GM23338 (cell line): ENCODE data around the gene DCAF17. TPM values are rescaled to one million over a fixed set of nuclear protein-coding genes. Genes with fewer than 3 reads are reported as not detected.

Experiments used
- ATAC-seq: fragments of 200-7000 bp; cut with Tn5 transposase; 3 replicates; pipeline ENCODE4 v1.9.1; 2020
- DNase-seq: peaks from one replicate; pipeline ENCODE4 v3.0.0-alpha.2; 2015; ENCODE audit warnings: low spot score
- H2AFZ ChIP-seq: fragments of 200-600 bp; sonication (generic); 2 replicates; pipeline ENCODE4 v1.8.0; 2016; ENCODE audit warnings: antibody characterized with exemption, mild to moderate bottlenecking, moderate library complexity
- H3F3A ChIP-seq: fragments of 200-600 bp; sonication (generic); replicated peaks from 2 replicates; pipeline ENCODE4 v1.8.0; 2017; ENCODE audit warnings: antibody characterized with exemption, mixed run types, low read depth
- H3K27ac ChIP-seq: fragments of 200-600 bp; sonication (generic); 2 replicates; pipeline ENCODE4 v1.6.1; 2016; ENCODE audit warnings: low read depth
- H3K27me3 ChIP-seq: fragments of 200-600 bp; sonication (generic); 2 replicates; pipeline ENCODE4 v1.8.0; 2016; ENCODE audit warnings: mild to moderate bottlenecking, mixed run types, moderate library complexity; ENCODE audit not compliant: insufficient read depth
- H3K36me3 ChIP-seq: fragments of 200-600 bp; sonication (generic); 2 replicates; pipeline ENCODE4 v1.8.0; 2016; ENCODE audit warnings: mild to moderate bottlenecking; ENCODE audit not compliant: insufficient read depth
- H3K4me1 ChIP-seq: fragments of 200-600 bp; sonication (generic); 2 replicates; pipeline ENCODE4 v1.8.0; 2016; ENCODE audit warnings: mild to moderate bottlenecking, moderate library complexity; ENCODE audit not compliant: insufficient read depth
- H3K4me2 ChIP-seq: fragments of 200-600 bp; sonication (generic); 2 replicates; pipeline ENCODE4 v1.7.1; 2017; ENCODE audit warnings: mixed run types
- H3K4me3 ChIP-seq: fragments of 200-600 bp; sonication (generic); 2 replicates; pipeline ENCODE4 v1.6.1; 2016; ENCODE audit warnings: mixed run types
- H3K79me2 ChIP-seq: fragments of 200-600 bp; sonication (generic); replicated peaks from 2 replicates; pipeline ENCODE4 v1.8.0; 2017; ENCODE audit warnings: mild to moderate bottlenecking; ENCODE audit not compliant: insufficient read depth
- H3K9me2 ChIP-seq: fragments of 200-600 bp; sonication (generic); 2 replicates; pipeline ENCODE4 v1.8.0; 2017; ENCODE audit not compliant: insufficient read depth
- H4K20me1 ChIP-seq: fragments of 200-600 bp; sonication (generic); replicated peaks from 2 replicates; pipeline ENCODE4 v1.8.0; 2017; ENCODE audit warnings: mild to moderate bottlenecking; ENCODE audit not compliant: insufficient read depth
- H3K27ac Mint-ChIP-seq: 2 replicates; pipeline ENCODE4 v1.8.0; 2020; ENCODE audit warnings: inconsistent platforms, mild to moderate bottlenecking, moderate library complexity, mixed read lengths
- H3K27me3 Mint-ChIP-seq: 3 replicates; pipeline ENCODE4 v1.8.0; 2022; ENCODE audit warnings: low read depth, mild to moderate bottlenecking, moderate library complexity, mixed read lengths, inconsistent platforms; ENCODE audit not compliant: insufficient read depth, poor library complexity
- H3K36me3 Mint-ChIP-seq: 3 replicates; pipeline ENCODE4 v1.8.0; 2021; ENCODE audit warnings: low read depth, mild to moderate bottlenecking, inconsistent platforms, moderate library complexity, mixed read lengths
- H3K4me1 Mint-ChIP-seq: 3 replicates; pipeline ENCODE4 v1.8.0; 2020; ENCODE audit warnings: mild to moderate bottlenecking, inconsistent platforms, mixed read lengths
- H3K4me3 Mint-ChIP-seq: 3 replicates; pipeline ENCODE4 v1.8.0; 2021; ENCODE audit warnings: moderate library complexity, mild to moderate bottlenecking, inconsistent platforms, mixed read lengths
- H3K9me3 Mint-ChIP-seq: 3 replicates; pipeline ENCODE4 v1.8.0; 2020; ENCODE audit warnings: moderate library complexity, mild to moderate bottlenecking, inconsistent platforms, mixed read lengths
- CREB1 ChIP-seq: fragments of 250-450 bp; sonication (Bioruptor Pico); IDR thresholded peaks from 2 replicates; pipeline ENCODE4 v1.5.0; 2020; ENCODE audit warnings: low read depth, mild to moderate bottlenecking, moderate library complexity
- EZH2phosphoT487 ChIP-seq: fragments of 200-600 bp; sonication (generic); IDR thresholded peaks from one replicate; pipeline ENCODE4 v1.8.1; 2018; ENCODE audit warnings: antibody characterized with exemption; ENCODE audit not compliant: unreplicated experiment
- ZNF462 ChIP-seq: fragments of 250-450 bp; sonication (Bioruptor Pico); IDR thresholded peaks from 2 replicates; pipeline ENCODE4 v1.5.0; 2020; ENCODE audit warnings: mild to moderate bottlenecking, moderate library complexity
- polyA plus RNA-seq: library from polyadenylated mRNA; unstranded; fragments of >200 nt; fragmentation: Nextera tagmentation; extraction: Ambion mirVana; gene quantifications from 2 replicates; pipeline ENCODE4 v1.2.1, GENCODE V29; 2016
- total RNA-seq: library from RNA; depleted of rRNA; stranded (reverse); fragments of >200 nt; shearing (Covaris generic); gene quantifications from 2 replicates; pipeline ENCODE4 v1.2.3, GENCODE V29; 2014

The DCAF17 gene
- total and polyA plus RNA-seq, 2 experiments from 2014 or later = 11.0 to 37.3 TPM

- TF ChIP-seq ZNF462 (CRISPR knock-in tag) (no peak), CREB1 (CRISPR knock-in tag) (no peak)
Observed at GRCh38 chr2:171407030-171407675, 26.9 kb upstream of the DCAF17 start (continued).

GRCh38 chr2:171407676-171408044 is 26.4 kb upstream of the DCAF17 start:
- H3K36me3 ChIP-seq = peaks cover 3% of the 10 kb centered on the region; the same call in 1 of the 2 replicates
- Mint-ChIP-seq H3K27ac (no peak overlapping the region), H3K9me3 (no peaks in the 10 kb centered on the region), H3K4me1 (peaks cover 45% of the 10 kb centered on the region), H3K36me3 (peaks cover 14% of the 10 kb centered on the region), H3K4me3 (no peak overlapping the region), H3K27me3 (peaks cover 4% of the 10 kb centered on the region)
- H3K4me1 ChIP-seq = peaks cover 42% of the 10 kb centered on the region
- TF ChIP-seq EZH2phosphoT487 = no peak
- H3K4me2 ChIP-seq = no peak overlapping the region
- DNase-seq = no peak
- peaks cover 14% of the 10 kb centered on the region for H3K9me2 ChIP-seq
- no peak overlapping the region for H2AFZ ChIP-seq
- ATAC-seq = no peak
- no peak overlapping the region for H3K4me3 ChIP-seq
- no peaks in the 10 kb centered on the region for H3K27me3 ChIP-seq
- H3K27ac ChIP-seq = no peak overlapping the region
- H4K20me1 ChIP-seq = no peaks in the 10 kb centered on the region
- H3F3A ChIP-seq = no peaks in the 10 kb centered on the region
- H3K79me2 ChIP-seq = peaks cover 81% of the 10 kb centered on the region
